K562 (cell line): Measurements from ENCODE around the gene FASN. TPM values are rescaled to one million over a fixed set of nuclear protein-coding genes. Genes with fewer than 3 reads are reported as not detected.
A peak's percentile ranks its signal among the peaks of the same experiment; 100 is the strongest.

Experiments used
- ATF7 ChIP-seq: fragments of 450-650 bp; IDR thresholded peaks from 2 replicates; pipeline ENCODE4 v1.7.1; 2014; ENCODE audit warnings: mild to moderate bottlenecking, moderate library complexity
- BCOR ChIP-seq: fragments of 450-650 bp; IDR thresholded peaks from 2 replicates; pipeline ENCODE4 v1.6.1; 2016
- HNRNPLL ChIP-seq: fragments of 200-400 bp; formaldehyde crosslinking; IDR thresholded peaks from 2 replicates; pipeline ENCODE4 v1.6.1; 2017; ENCODE audit warnings: low read length, low read depth, mild to moderate bottlenecking; ENCODE audit not compliant: poor library complexity, severe bottlenecking
- NONO ChIP-seq, 2 experiments: fragments of 200-400 bp in 1 of 2; fragments of 450-650 bp in 1 of 2; formaldehyde crosslinking in 1 of 2; IDR thresholded peaks; 2 replicates each; pipeline ENCODE4 v1.6.1; 2017; ENCODE audit warnings: low read depth in 2 of 2, mild to moderate bottlenecking in 2 of 2, moderate library complexity in 2 of 2, low read length in 1 of 2
- SMAD1 ChIP-seq: fragments of 150-350 bp; IDR thresholded peaks from 2 replicates; pipeline ENCODE4 v1.6.1; 2014; ENCODE audit warnings: low read length, low read depth; ENCODE audit not compliant: partially characterized antibody
- ZBTB40 ChIP-seq, 2 experiments: fragments of 450-650 bp in 1 of 2; sonication (generic) in 1 of 2; formaldehyde crosslinking in 1 of 2; IDR thresholded peaks; 2 replicates each; pipeline versions ENCODE4 v1.7.1 to v1.9.0; 2016 to 2022; ENCODE audit warnings: inconsistent platforms in 1 of 2, mild to moderate bottlenecking in 1 of 2, missing genetic modification reagents in 1 of 2
- ZNF511 ChIP-seq: sonication (generic); formaldehyde crosslinking; IDR thresholded peaks from 2 replicates; pipeline ENCODE4 v1.8.0; 2022; ENCODE audit warnings: mild to moderate bottlenecking, missing genetic modification reagents
- polyA plus RNA-seq, 8 experiments: library from polyadenylated mRNA; depleted of rRNA in 4 of 8; stranded (reverse) in 5 of 8; unstranded in 3 of 8; fragments of >200 nt; fragmentation: Nextera tagmentation in 2 of 8; fragmentation: Illumina TruSeq in 1 of 8; extraction: Ambion mirVana in 2 of 8; extraction: Trizol in 1 of 8; gene quantifications; 2 replicates each; pipeline versions ENCODE4 v1.2.1 to v1.2.3, GENCODE V29; 2011 to 2014; ENCODE audit warnings: inconsistent platforms in 1 of 8, missing spikeins in 1 of 8
- total RNA-seq, 7 experiments: library from RNA; depleted of rRNA in 6 of 7; stranded (reverse); fragments of >200 nt in 6 of 7; fragmentation: Illumina TruSeq in 2 of 7; extraction: Trizol in 2 of 7; gene quantifications; 2 replicates each; pipeline versions ENCODE4 v1.2.1 to v1.2.3, GENCODE V29; 2011 to 2021; ENCODE audit warnings: low replicate concordance in 1 of 7
- TF ChIP-seq, protein P1 (sequence below): fragments of 250-450 bp; sonication (Bioruptor Pico); IDR thresholded peaks from 2 replicates; pipeline ENCODE4 v1.5.0; 2021; ENCODE audit warnings: mild to moderate bottlenecking, borderline replicate concordance
- TF ChIP-seq, protein P2 (sequence below), 2 experiments: IDR thresholded peaks; 2 replicates each; pipeline ENCODE4 v1.6.1; 2012; ENCODE audit warnings: improper control_type of control experiment in 2 of 2, low read depth in 2 of 2, low read length in 2 of 2, borderline replicate concordance in 1 of 2

FASN gene
- total and polyA plus RNA-seq, 9 of the 15 experiments (the other 6 are each of a cell fraction or from before 2014, with no cell fraction given), result 0.15 to 663 (median 49.9) TPM

DNA sequence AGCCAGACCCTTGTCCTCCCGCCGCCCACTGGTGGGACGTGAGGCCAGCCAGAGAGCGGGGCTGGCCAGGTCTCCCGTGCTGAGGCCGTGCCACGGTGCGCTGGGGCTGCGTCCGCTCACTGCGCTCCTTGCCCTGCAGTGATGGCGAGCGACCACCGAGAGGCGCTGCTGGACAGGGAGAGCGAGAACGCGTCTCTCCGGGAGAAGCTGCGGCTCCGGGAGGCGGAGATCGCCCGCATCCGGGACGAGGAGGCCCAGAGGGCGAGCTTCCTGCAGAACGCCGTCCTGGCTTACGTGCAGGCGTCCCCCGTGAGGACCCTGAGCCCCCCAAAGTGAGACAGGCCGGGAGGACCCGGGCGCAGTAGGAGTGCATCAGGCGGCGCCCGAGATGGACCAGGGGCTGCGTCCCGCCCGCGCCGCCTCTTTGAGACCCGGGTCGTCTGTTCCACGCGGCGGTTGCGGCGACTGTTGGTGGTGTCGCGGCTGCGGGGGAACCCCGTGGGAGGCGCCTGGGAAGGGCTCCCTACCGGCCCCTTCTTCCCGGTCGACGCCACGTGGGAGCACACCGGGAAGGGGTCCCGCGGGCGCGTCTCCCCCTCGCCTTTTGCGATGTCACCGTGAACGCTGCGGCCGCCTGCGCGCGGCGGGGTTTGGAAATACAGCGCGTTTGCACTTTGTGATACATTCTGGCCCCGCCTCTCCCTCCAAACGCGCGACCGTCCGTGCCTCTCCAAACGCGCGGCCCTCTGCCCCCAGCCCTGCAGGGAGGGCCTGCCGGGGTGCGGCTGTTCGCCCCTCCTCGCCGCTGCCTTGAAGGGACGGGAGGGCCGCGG, 67.3 kb downstream of the FASN start (continued):
- TF ChIP-seq, protein P1, sequence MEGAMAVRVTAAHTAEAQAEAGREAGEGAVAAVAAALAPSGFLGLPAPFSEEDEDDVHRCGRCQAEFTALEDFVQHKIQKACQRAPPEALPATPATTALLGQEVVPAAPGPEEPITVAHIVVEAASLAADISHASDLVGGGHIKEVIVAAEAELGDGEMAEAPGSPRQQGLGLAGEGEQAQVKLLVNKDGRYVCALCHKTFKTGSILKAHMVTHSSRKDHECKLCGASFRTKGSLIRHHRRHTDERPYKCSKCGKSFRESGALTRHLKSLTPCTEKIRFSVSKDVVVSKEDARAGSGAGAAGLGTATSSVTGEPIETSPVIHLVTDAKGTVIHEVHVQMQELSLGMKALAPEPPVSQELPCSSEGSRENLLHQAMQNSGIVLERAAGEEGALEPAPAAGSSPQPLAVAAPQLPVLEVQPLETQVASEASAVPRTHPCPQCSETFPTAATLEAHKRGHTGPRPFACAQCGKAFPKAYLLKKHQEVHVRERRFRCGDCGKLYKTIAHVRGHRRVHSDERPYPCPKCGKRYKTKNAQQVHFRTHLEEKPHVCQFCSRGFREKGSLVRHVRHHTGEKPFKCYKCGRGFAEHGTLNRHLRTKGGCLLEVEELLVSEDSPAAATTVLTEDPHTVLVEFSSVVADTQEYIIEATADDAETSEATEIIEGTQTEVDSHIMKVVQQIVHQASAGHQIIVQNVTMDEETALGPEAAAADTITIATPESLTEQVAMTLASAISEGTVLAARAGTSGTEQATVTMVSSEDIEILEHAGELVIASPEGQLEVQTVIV (CRISPR knock-in tag), result no peak
- TF ChIP-seq HNRNPLL (peak; percentile 25), NONO (IDR thresholded peaks at IDR 0.05; ENCODE audit: low read depth in 2 of 2, low read length in 1 of 2) (0 out of 4 replicates have a peak, but pooled peaks of 1 of the 2 experiments have one; percentile 12), ZBTB40 (IDR thresholded peaks at IDR 0.05) (0 out of 2 replicates have a peak, but pooled peaks have one; percentile 42), ZBTB40 (CRISPR knock-in tag; IDR thresholded peaks at IDR 0.05) (no peak), BCOR (peak; percentile 56), ATF7 (peak; percentile 42; the same call in 1 of the 2 replicates), SMAD1 (no peak), ZNF511 (CRISPR knock-in tag) (peak; percentile 59; the same call in 1 of the 2 replicates)
- TF ChIP-seq, protein P2, sequence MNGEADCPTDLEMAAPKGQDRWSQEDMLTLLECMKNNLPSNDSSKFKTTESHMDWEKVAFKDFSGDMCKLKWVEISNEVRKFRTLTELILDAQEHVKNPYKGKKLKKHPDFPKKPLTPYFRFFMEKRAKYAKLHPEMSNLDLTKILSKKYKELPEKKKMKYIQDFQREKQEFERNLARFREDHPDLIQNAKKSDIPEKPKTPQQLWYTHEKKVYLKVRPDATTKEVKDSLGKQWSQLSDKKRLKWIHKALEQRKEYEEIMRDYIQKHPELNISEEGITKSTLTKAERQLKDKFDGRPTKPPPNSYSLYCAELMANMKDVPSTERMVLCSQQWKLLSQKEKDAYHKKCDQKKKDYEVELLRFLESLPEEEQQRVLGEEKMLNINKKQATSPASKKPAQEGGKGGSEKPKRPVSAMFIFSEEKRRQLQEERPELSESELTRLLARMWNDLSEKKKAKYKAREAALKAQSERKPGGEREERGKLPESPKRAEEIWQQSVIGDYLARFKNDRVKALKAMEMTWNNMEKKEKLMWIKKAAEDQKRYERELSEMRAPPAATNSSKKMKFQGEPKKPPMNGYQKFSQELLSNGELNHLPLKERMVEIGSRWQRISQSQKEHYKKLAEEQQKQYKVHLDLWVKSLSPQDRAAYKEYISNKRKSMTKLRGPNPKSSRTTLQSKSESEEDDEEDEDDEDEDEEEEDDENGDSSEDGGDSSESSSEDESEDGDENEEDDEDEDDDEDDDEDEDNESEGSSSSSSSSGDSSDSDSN (IDR thresholded peaks at IDR 0.05; ENCODE audit: borderline replicate concordance in 1 of 2, low read depth in 2 of 2, low read length in 2 of 2), result peak; percentile 67 to 85; a peak in 3 of 4 replicates
